Neutrophil (primary cell): ENCODE data around the gene CNDP2.
"Not testable (repeated sequence)": the region's sequence is repeated elsewhere in the genome, so short reads cannot be mapped to it uniquely, and the experiment has no call there.

Experiments used
- H3K27ac ChIP-seq: fragments of 200-600 bp; sonication (generic); 2 replicates; pipeline ENCODE4 v1.5.1; 2016; ENCODE audit warnings: mild to moderate bottlenecking, moderate library complexity
- H3K27me3 ChIP-seq: fragments of 200-600 bp; sonication (generic); 2 replicates; pipeline ENCODE4 v1.6.0; 2016; ENCODE audit warnings: mild to moderate bottlenecking
- H3K36me3 ChIP-seq: fragments of 200-600 bp; sonication (generic); 2 replicates; pipeline ENCODE4 v1.5.1; 2017
- H3K4me1 ChIP-seq, 2 experiments: fragments of 200-600 bp in 1 of 2; sonication (generic) in 1 of 2; 1 replicate in 1 of 2; 2 replicates in 1 of 2; pipeline versions ENCODE4 v1.5.1 to v1.6.1; 2013 to 2016; ENCODE audit warnings: low read depth in 1 of 2, low read length in 1 of 2, mild to moderate bottlenecking in 1 of 2, moderate library complexity in 1 of 2; ENCODE audit not compliant: control insufficient read depth in 1 of 2, insufficient read depth in 1 of 2
- H3K4me3 ChIP-seq, 2 experiments: fragments of 200-600 bp in 1 of 2; sonication (generic) in 1 of 2; 1 replicate in 1 of 2; 2 replicates in 1 of 2; pipeline ENCODE4 v1.5.1; 2013 to 2016; ENCODE audit warnings: low read depth in 1 of 2, low read length in 1 of 2, mild to moderate bottlenecking in 1 of 2, moderate library complexity in 1 of 2
- H3K9me3 ChIP-seq: fragments of 200-600 bp; sonication (generic); 2 replicates; pipeline ENCODE4 v1.5.1; 2016
- CTCF ChIP-seq: fragments of 200-600 bp; sonication (generic); IDR thresholded peaks from 2 replicates; pipeline ENCODE4 v1.5.1; 2016; ENCODE audit warnings: antibody characterized with exemption

Gene CNDP2

DNA sequence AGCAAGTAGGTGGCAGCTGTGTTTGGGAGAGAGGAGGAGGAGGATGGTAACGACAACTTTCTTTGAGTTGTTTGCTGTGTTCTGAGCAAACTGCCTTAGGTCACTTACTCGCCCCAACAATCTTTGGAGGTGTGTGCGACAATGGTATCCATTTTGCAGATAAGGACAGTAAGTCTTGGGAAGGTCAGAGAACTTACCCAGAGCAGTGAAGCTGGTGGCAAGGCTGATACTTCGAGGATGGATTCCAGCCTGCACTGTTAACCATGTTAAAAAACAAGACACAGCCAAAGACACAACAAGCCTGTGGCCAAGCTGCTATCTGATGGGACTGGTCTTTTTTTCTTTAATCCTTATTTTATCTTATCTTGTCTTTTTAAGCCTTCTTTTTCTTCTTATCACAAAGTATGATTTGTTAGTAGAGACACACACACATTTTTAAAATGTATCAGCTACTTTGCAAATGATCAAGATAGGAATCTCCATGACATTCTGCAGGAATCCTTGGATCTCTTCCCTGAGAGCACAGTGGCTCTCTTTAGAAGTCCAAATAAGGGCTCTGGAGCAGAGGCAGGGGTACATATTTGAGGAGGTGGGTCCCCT is 66.1 kb downstream of the CNDP2 start:
- Histone ChIP-seq H3K4me1 (no peaks in the 10 kb centered on the region), H3K27ac (no peak overlapping the region), H3K9me3 (no peaks in the 10 kb centered on the region), H3K27me3 (no peaks in the 10 kb centered on the region), H3K4me3 (no peak overlapping the region), H3K36me3 (no peaks in the 10 kb centered on the region)
- TF ChIP-seq CTCF, result no peak

DNA sequence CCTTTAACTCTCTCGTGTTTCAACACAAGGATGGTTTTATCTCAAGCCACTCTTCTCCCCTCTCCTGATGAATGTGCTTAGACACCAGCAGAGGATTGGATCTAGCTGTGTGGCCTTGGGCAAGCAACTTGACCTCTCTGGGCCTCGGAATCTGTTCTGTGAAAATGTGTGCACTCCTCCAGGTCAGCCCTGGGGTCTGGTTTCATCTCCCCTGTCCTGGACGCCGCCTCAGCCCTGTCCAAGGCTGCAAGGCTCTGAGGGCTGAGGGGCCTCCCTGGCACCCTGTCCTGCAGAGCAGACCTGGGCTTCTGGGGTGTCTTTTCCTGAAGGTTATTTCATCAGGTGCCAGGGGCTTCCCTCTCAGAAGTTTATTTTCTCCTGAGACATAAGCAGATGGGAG is 66.6 kb downstream of the CNDP2 start:
- Histone ChIP-seq H3K27ac (no peak overlapping the region), H3K36me3 (no peaks in the 10 kb centered on the region), H3K9me3 (no peaks in the 10 kb centered on the region), H3K4me1 (peaks cover 2% of the 10 kb centered on the region in 2 experiments), H3K4me3 (no peak overlapping the region), H3K27me3 (no peaks in the 10 kb centered on the region)
- no peak for TF ChIP-seq CTCF

DNA sequence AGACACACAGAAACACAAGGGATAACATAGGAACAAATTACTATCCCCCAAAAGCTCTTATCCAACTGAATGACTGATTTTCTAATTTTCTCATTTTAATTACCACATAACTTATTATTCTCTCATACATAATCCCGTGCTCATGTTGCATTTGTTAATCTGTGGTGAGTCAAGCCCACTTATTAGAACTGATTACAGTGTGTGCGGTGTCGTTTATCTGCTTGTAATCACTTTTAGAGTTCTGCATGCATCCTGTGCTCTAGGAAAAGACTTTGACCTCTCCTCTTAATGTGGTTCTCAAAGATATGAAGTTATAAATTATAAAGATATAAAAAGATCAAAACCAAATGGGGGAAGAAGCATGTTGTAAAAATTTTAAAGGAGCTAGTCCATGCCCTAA is 67.8 kb downstream of the CNDP2 start:
- Histone ChIP-seq H3K27me3 (no peaks in the 10 kb centered on the region), H3K9me3 (no peaks in the 10 kb centered on the region), H3K4me3 (no peak overlapping the region), H3K36me3 (no peaks in the 10 kb centered on the region), H3K27ac (no peak overlapping the region), H3K4me1 (peaks cover 9 to 10% of the 10 kb centered on the region in 2 experiments)
- TF ChIP-seq CTCF, result no peak

GRCh38 chr18:74565164-74565563 is 69.0 kb downstream of the CNDP2 start:
- not testable (repeated sequence) for H3K36me3 ChIP-seq, H3K27me3 ChIP-seq, H3K27ac ChIP-seq, H3K4me1 ChIP-seq, H3K9me3 ChIP-seq, H3K4me3 ChIP-seq

DNA sequence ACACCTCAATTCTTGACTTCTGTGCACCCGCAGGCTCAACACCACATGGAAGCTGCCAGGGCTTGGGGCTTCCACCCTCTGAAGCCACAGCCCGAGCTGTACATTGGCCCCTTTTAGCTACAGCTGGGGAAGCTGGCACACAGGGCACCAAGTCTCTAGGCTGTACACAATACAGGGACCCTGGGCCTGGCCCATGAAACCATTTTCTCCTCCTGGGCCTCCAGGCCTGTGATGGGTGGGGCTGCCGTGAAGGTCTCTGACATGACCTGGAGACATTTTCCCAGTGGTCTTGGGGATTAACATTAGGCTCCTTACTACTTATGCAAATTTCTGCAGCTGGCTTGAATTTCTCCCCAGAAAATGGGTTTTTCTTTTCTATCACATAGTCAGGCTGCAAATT is 69.8 kb downstream of the CNDP2 start:
- H3K4me1 ChIP-seq, H3K36me3 ChIP-seq, H3K4me3 ChIP-seq: not testable (repeated sequence)

GRCh38 chr18:74567822-74568221 is 71.7 kb downstream of the CNDP2 start:
- no peak overlapping the region for H3K27ac ChIP-seq
- peak; percentile 35 for TF ChIP-seq CTCF
- H3K4me1 ChIP-seq, result peaks cover 9 to 10% of the 10 kb centered on the region in 2 experiments

More for the DNA sequence above, 69.8 kb downstream of the CNDP2 start:
- H3K27me3 ChIP-seq, H3K9me3 ChIP-seq, H3K27ac ChIP-seq: not testable (repeated sequence)

DNA sequence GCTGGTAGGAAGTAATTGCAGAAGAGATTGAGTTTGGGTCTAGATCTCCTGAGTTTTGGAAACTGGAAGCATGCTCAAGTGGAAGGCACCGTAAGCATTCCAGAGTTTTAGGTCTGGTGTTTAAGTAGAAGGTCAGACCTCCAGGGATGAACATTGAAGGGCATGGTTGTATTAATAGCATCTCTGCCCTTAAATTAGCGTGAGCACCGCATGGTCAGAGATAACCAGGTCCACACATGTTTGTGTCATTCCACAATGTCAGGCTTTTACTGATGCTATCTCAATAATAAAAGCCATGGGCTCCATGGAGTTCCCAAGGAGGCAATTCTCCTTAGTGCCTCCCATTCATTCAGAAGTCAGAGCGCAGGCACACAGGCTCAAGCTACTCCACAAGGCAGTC is 73.2 kb downstream of the CNDP2 start:
- H3K9me3 ChIP-seq, result no peaks in the 10 kb centered on the region
- no peaks in the 10 kb centered on the region for H3K36me3 ChIP-seq
- peaks cover 5% of the 10 kb centered on the region for H3K27me3 ChIP-seq
- H3K4me3 ChIP-seq, result no peak overlapping the region
- H3K27ac ChIP-seq, result no peak overlapping the region
- H3K4me1 ChIP-seq, result peaks cover 15 to 16% of the 10 kb centered on the region in 2 experiments
- TF ChIP-seq CTCF, result no peak

More at GRCh38 chr18:74567822-74568221, 71.7 kb downstream of the CNDP2 start:
- H3K27me3 ChIP-seq, result peaks cover 5% of the 10 kb centered on the region
- no peaks in the 10 kb centered on the region for H3K36me3 ChIP-seq
- H3K9me3 ChIP-seq, result no peaks in the 10 kb centered on the region
- no peak overlapping the region for H3K4me3 ChIP-seq
